ENCODE measurements around the gene EGLN1. TPM values are rescaled to one million over a fixed set of nuclear protein-coding genes. Genes with fewer than 3 reads are reported as not detected.

EGLN1 gene
- total and polyA plus RNA-seq, 2 of the 8 experiments (the other 6 are each of a cell fraction or from before 2014, with no cell fraction given), result 4.0 to 6.4 TPM

- H3K14ac ChIP-seq (ENCODE audit: insufficient read length), result no peak overlapping the region
- H3K27me3 ChIP-seq (replicated peaks in 1 of 4; ENCODE audit: control insufficient read depth in 3 of 4, extremely low read depth in 1 of 4, insufficient read depth in 3 of 4, low read length in 3 of 4), result no peaks in the 10 kb centered on the region
- H2BK5ac ChIP-seq (ENCODE audit: low read depth, low read length), result no peak overlapping the region
- H3K23ac ChIP-seq (ENCODE audit: insufficient read length), result no peak overlapping the region
- H3K9ac ChIP-seq (replicated peaks in 1 of 4; ENCODE audit: extremely low read depth in 1 of 4, low read depth in 3 of 4, low read length in 3 of 4), result no peak overlapping the region
- no peaks in the 10 kb centered on the region for H3K79me2 ChIP-seq (ENCODE audit: control insufficient read depth in 1 of 2, insufficient read depth in 2 of 2, low read length in 2 of 2)
- no peak overlapping the region for H3K56ac ChIP-seq (replicated peaks; ENCODE audit: insufficient read length, low read depth, low read length)
- H2BK120ac ChIP-seq (replicated peaks; ENCODE audit: low read depth, low read length), result no peak overlapping the region
- DNase-seq (ENCODE audit: low read depth in 1 of 2, low spot score in 2 of 2) (no peak), FAIRE-seq (no peak)
- no peak overlapping the region for H2AFZ ChIP-seq (ENCODE audit: low read length)
- no peaks in the 10 kb centered on the region for H3K23me2 ChIP-seq (ENCODE audit: low read depth, low read length)
- no peaks in the 10 kb centered on the region for H3K4me1 ChIP-seq (replicated peaks in 1 of 4; ENCODE audit: control insufficient read depth in 3 of 4, insufficient read depth in 4 of 4, low read length in 3 of 4)
- H3K27ac ChIP-seq (ENCODE audit: low read depth, low read length), result no peak overlapping the region
- H3K9me3 ChIP-seq (ENCODE audit: insufficient read depth in 2 of 2, low read depth in 1 of 2, low read length in 1 of 2), result peaks cover 0 to 4% of the 10 kb centered on the region in 2 experiments; a peak in 1 of 4 replicates
- H4K91ac ChIP-seq (replicated peaks; ENCODE audit: insufficient read length, low read length), result no peak overlapping the region
- H3K4ac ChIP-seq (replicated peaks; ENCODE audit: insufficient read length, low read depth, low read length), result no peak overlapping the region
- no peak overlapping the region for H2BK20ac ChIP-seq (ENCODE audit: low read length)
- no peaks in the 10 kb centered on the region for H3K79me1 ChIP-seq (ENCODE audit: low read depth, low read length)
- H4K5ac ChIP-seq (ENCODE audit: insufficient read length, low read depth, low read length), result no peak overlapping the region
- H2BK12ac ChIP-seq (ENCODE audit: low read depth, low read length), result no peak overlapping the region
- no peak overlapping the region for H3K18ac ChIP-seq (ENCODE audit: extremely low read depth, low read length)
- H3K4me2 ChIP-seq (ENCODE audit: insufficient read depth in 1 of 2, low read depth in 2 of 2, low read length in 2 of 2), result no peak overlapping the region
- no peaks in the 10 kb centered on the region for H4K20me1 ChIP-seq (replicated peaks in 1 of 2; ENCODE audit: control insufficient read depth in 1 of 2, insufficient read depth in 2 of 2, low read length in 2 of 2)
- no peaks in the 10 kb centered on the region for H3K36me3 ChIP-seq (ENCODE audit: control insufficient read depth in 2 of 4, insufficient read depth in 4 of 4, low read length in 3 of 4)
- CTCF ChIA-PET (ENCODE audit: partially characterized antibody), result interaction anchor here (0.9 to 6.7 kb wide), 2 partner anchors 37 to 272 kb away, joined by 3 to 23 read pairs; no protein-coding TSS in a partner anchor
- H2BK15ac ChIP-seq (ENCODE audit: low read length), result no peak overlapping the region
- POLR2A ChIA-PET (ENCODE audit: partially characterized antibody), result interaction anchor here (0.9 to 2.3 kb wide), 2 partner anchors 10 to 18 kb away, joined by 3 to 7 read pairs; no protein-coding TSS in a partner anchor
- no peak overlapping the region for H3K4me3 ChIP-seq (ENCODE audit: extremely low read depth in 1 of 4, insufficient read depth in 2 of 4, low read depth in 3 of 4, low read length in 4 of 4)
- 84% methylated on average over 4 of the region's 4 CpGs; no CpG with 5 or more reads in 1 of the 2 experiments for WGBS, 2 experiments (ENCODE audit: extremely low coverage in 1 of 2, insufficient coverage in 1 of 2, insufficient read length in 1 of 2, insufficient replicate concordance in 2 of 2, low coverage in 1 of 2, low lambda C conversion rate in 2 of 2, missing lambda C conversion rate in 1 of 2)
- H2AK5ac ChIP-seq (ENCODE audit: low read depth, low read length), result no peak overlapping the region
- H4K8ac ChIP-seq (ENCODE audit: extremely low read depth, insufficient read depth, low read length), result no peak overlapping the region
- TF ChIP-seq KDM4A (IDR thresholded peaks at IDR 0.05; ENCODE audit: low read depth, low read length, severe bottlenecking) (no peak), ATF3 (IDR thresholded peaks at IDR 0.05; ENCODE audit: insufficient read depth, low read depth, low read length) (no peak), ASH2L (IDR thresholded peaks at IDR 0.05; ENCODE audit: low read length) (no peak), MAFK (IDR thresholded peaks at IDR 0.05; ENCODE audit: low read depth, low read length) (no peak), BRCA1 (IDR thresholded peaks at IDR 0.05; ENCODE audit: low read depth, low read length) (no peak), TBP (IDR thresholded peaks at IDR 0.05; ENCODE audit: low read depth, low read length) (no peak), RAD21 (IDR thresholded peaks at IDR 0.05 in 1 of 2, conservative IDR thresholded peaks at IDR 0.05 in 1 of 2; ENCODE audit: low read depth in 2 of 2, low read length in 2 of 2) (no peak), TAF7 (optimal IDR thresholded peaks at IDR 0.05; ENCODE audit: borderline replicate concordance, low read depth, low read length) (no peak), SP1 (IDR thresholded peaks at IDR 0.05; ENCODE audit: low read depth, low read length) (no peak), CREB1 (IDR thresholded peaks at IDR 0.05) (no peak), ZNF274 (IDR thresholded peaks at IDR 0.05; ENCODE audit: borderline replicate concordance, extremely low read depth, low read length) (no peak), TAF1 (IDR thresholded peaks at IDR 0.05; ENCODE audit: low read depth, low read length) (no peak), SIRT6 (IDR thresholded peaks at IDR 0.05; ENCODE audit: low read length) (no peak), BACH1 (IDR thresholded peaks at IDR 0.05; ENCODE audit: low read length) (no peak), CTBP2 (IDR thresholded peaks at IDR 0.05; ENCODE audit: borderline replicate concordance, insufficient read depth, insufficient read length, low read length) (no peak)
These were observed 103.5 kb downstream of the EGLN1 start for GRCh38 chr1:231318568-231318967.

Measured in H1 (cell line).